GM19023 (cell line): ENCODE data around the gene RUNDC3A.

ENCODE experiments used
- ATAC-seq: cut with Tn5 transposase; IDR thresholded peaks from one replicate; pipeline ENCODE4 v1.9.1; 2021; ENCODE audit warnings: mild to moderate bottlenecking, moderate library complexity; ENCODE audit not compliant: unreplicated experiment

Gene RUNDC3A

GRCh38 chr17:44283344-44284023 is 24.9 kb upstream of the RUNDC3A start:
- no peak for ATAC-seq

- ATAC-seq, result no peak
Measured at GRCh38 chr17:44284024-44284400, 24.4 kb upstream of the RUNDC3A start.

- no peak for ATAC-seq
Measured at GRCh38 chr17:44287651-44288050, 20.8 kb upstream of the RUNDC3A start.

GRCh38 chr17:44293509-44294226 is 14.7 kb upstream of the RUNDC3A start:
- no peak for ATAC-seq

GRCh38 chr17:44297975-44298374 is 10.4 kb upstream of the RUNDC3A start:
- no peak for ATAC-seq

- ATAC-seq, result no peak
Measured at GRCh38 chr17:44304651-44305050, 3.8 kb upstream of the RUNDC3A start.

- ATAC-seq, result no peak
Measured at GRCh38 chr17:44307387-44308186, 814 bp upstream of the RUNDC3A start.

GRCh38 chr17:44308865-44309264 is 464 bp downstream of the RUNDC3A start:
- ATAC-seq, result no peak

GRCh38 chr17:44309472-44309871 is 1.1 kb downstream of the RUNDC3A start:
- ATAC-seq, result no peak

GRCh38 chr17:44310188-44310587 is 1.8 kb downstream of the RUNDC3A start:
- no peak for ATAC-seq

GRCh38 chr17:44310609-44311376 is 2.4 kb downstream of the RUNDC3A start:
- no peak for ATAC-seq

GRCh38 chr17:44311562-44312181 is 3.3 kb downstream of the RUNDC3A start:
- no peak for ATAC-seq

GRCh38 chr17:44312396-44313104 is 4.1 kb downstream of the RUNDC3A start:
- ATAC-seq, result no peak

- no peak for ATAC-seq
Measured at GRCh38 chr17:44314031-44314430, 5.6 kb downstream of the RUNDC3A start.

- ATAC-seq, result no peak
Measured at GRCh38 chr17:44314524-44314868, 6.1 kb downstream of the RUNDC3A start.

- ATAC-seq, result no peak
Measured at GRCh38 chr17:44314869-44315661, 6.7 kb downstream of the RUNDC3A start.

GRCh38 chr17:44315760-44316731 is 7.6 kb downstream of the RUNDC3A start:
- no peak for ATAC-seq

GRCh38 chr17:44317545-44317944 is 9.1 kb downstream of the RUNDC3A start:
- ATAC-seq, result no peak
